Ovary (tissue), 9 donors: ENCODE data around the gene MEG3. TPM values are rescaled to one million over a fixed set of nuclear protein-coding genes. Genes with fewer than 3 reads are reported as not detected.
"Not testable (repeated sequence)": the region's sequence is repeated elsewhere in the genome, so short reads cannot be mapped to it uniquely, and the experiment has no call there.

Source experiments
- DNase-seq, 5 donors: peaks; one replicate each; pipeline ENCODE4 v3.0.0-alpha.2; 2019 to 2020
- H3K27ac ChIP-seq, 2 donors: fragments of 200-600 bp; one replicate each; pipeline versions ENCODE4 v1.5.1 to v1.8.0; 2019 to 2022
- H3K27me3 ChIP-seq: fragments of 200-600 bp; one replicate; pipeline ENCODE4 v1.8.0; 2022
- H3K36me3 ChIP-seq: fragments of 200-600 bp; sonication (generic); one replicate; pipeline ENCODE4 v1.5.1; 2019
- H3K4me1 ChIP-seq: one replicate; pipeline ENCODE4 v1.8.1; 2013; ENCODE audit warnings: mild to moderate bottlenecking, moderate library complexity; ENCODE audit not compliant: insufficient read depth
- H3K4me3 ChIP-seq: fragments of 200-600 bp; sonication (generic); one replicate; pipeline ENCODE4 v1.5.1; 2017
- H3K9me3 ChIP-seq, 2 donors: fragments of 200-600 bp in 1 of 2; sonication (generic) in 1 of 2; one replicate each; pipeline versions ENCODE4 v1.5.1 to v1.8.1; 2013 to 2019; ENCODE audit warnings: mild to moderate bottlenecking in 1 of 2, moderate library complexity in 1 of 2
- EP300 ChIP-seq: sonication (generic); formaldehyde crosslinking; IDR thresholded peaks from one replicate; pipeline ENCODE4 v1.6.1; 2017; ENCODE audit warnings: antibody characterized with exemption
- POLR2A ChIP-seq: fragments of 450-650 bp; IDR thresholded peaks from one replicate; pipeline ENCODE4 v1.6.1; 2017; ENCODE audit warnings: antibody characterized with exemption, mild to moderate bottlenecking, moderate library complexity
- WGBS, 3 donors: extraction: QIAGEN DNeasy Blood & Tissue Kit in 1 of 3; methylation state at CpG; one replicate each; pipeline versions ENCODE4 v1.1.5 to v1.1.7; 2013 to 2017; 5-methylcytosine and 5-hydroxymethylcytosine counted together
- intact Hi-C, 4 donors: fragments of 100-400 bp; cut with DNase I; formaldehyde crosslinking; loops; one replicate each; pipeline versions ENCODE4 v1.11.0 to v1.15.1; 2022 to 2023
- polyA plus RNA-seq, 2 donors: library from polyadenylated mRNA; stranded (reverse); fragments of 200-250 nt in 1 of 2; fragments of 350-450 nt in 1 of 2; fragmentation: Illumina TruSeq in 1 of 2; extraction: RNeasy Lipid Tissue Mini Kit (QIAGEN cat#74804) in 1 of 2; gene quantifications; one replicate each; pipeline ENCODE4 v1.2.3, GENCODE V29; 2013 to 2014
- total RNA-seq, 7 donors: library from RNA; depleted of rRNA in 2 of 7; stranded (reverse); fragments of >200 nt in 2 of 7; fragmentation: NEBNext Ultra II Directional in 3 of 7; extraction: Animal tissue kit (Norgen Biotek cat#: 25700) in 3 of 7; gene quantifications; one replicate each; pipeline versions ENCODE4 v1.1.0 to v1.2.4, GENCODE V29; 2016 to 2023
- TF ChIP-seq, protein P1 (sequence below), 3 donors: fragments of 450-650 bp in 2 of 3; fragments of 200-600 bp in 1 of 3; IDR thresholded peaks; one replicate each; pipeline versions ENCODE4 v1.5.1 to v1.8.0; 2016 to 2022; ENCODE audit warnings: antibody characterized with exemption in 3 of 3, mild to moderate bottlenecking in 1 of 3
- donor health status: DM: no; HTN: no; CAD: no; lungs with moderate emphysema.
- donor health status: DM: no; HTN: no; CAD: no.
- donor health status: Bipolar disorder and iron deficiency.
- donor health status: DM: yes; HTN: yes; CAD: no.
- donor health status: DM: no; HTN: no; CAD: no.
- donor health status: DM: yes; HTN: yes; CAD: no.

Gene MEG3
- total and polyA plus RNA-seq, 9 donors, result 186 to 1,950 (median 396) TPM

DNA sequence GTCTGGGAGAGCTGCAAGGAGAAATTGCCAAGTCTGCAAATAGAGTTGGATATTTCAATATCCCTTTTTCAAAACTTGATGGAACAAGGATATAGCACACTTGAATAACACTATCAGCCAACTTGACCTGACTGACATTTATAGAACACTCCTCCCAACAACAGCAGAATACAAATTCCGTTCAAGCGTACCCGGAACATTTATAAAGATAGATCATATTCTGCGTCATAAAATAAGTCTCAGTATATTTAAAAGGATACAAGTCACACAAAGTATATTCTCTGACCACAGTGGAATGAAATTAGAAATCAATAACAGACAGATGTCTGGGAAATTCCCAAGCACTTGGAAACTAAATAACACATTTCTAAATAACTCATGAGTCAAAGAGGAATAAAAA, 29.0 kb upstream of the MEG3 start:
- Histone ChIP-seq H3K9me3 (no peaks in the 10 kb centered on the region), H3K36me3 (no peaks in the 10 kb centered on the region), H3K27me3 (no peaks in the 10 kb centered on the region), H3K4me1 (no peaks in the 10 kb centered on the region), H3K27ac (no peak overlapping the region), H3K4me3 (no peak overlapping the region)
- no peak for DNase-seq
- 82 to 90% (median 89%) methylated on average over 4 of the region's 4 CpGs for WGBS, 3 donors
- TF ChIP-seq, protein P1, sequence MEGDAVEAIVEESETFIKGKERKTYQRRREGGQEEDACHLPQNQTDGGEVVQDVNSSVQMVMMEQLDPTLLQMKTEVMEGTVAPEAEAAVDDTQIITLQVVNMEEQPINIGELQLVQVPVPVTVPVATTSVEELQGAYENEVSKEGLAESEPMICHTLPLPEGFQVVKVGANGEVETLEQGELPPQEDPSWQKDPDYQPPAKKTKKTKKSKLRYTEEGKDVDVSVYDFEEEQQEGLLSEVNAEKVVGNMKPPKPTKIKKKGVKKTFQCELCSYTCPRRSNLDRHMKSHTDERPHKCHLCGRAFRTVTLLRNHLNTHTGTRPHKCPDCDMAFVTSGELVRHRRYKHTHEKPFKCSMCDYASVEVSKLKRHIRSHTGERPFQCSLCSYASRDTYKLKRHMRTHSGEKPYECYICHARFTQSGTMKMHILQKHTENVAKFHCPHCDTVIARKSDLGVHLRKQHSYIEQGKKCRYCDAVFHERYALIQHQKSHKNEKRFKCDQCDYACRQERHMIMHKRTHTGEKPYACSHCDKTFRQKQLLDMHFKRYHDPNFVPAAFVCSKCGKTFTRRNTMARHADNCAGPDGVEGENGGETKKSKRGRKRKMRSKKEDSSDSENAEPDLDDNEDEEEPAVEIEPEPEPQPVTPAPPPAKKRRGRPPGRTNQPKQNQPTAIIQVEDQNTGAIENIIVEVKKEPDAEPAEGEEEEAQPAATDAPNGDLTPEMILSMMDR (IDR thresholded peaks at IDR 0.05), result no peak
- TF ChIP-seq POLR2A (no peak), EP300 (no peak)
- intact Hi-C loops, result no loop called here

GRCh38 chr14:100800041-100800440, 25.9 kb upstream of the MEG3 start:
- DNase-seq, result no peak
- intact Hi-C loops, result no loop called here
- H3K9me3 ChIP-seq, result no peaks in the 10 kb centered on the region
- H3K27ac ChIP-seq, result no peak overlapping the region
- H3K4me1 ChIP-seq, result no peaks in the 10 kb centered on the region
- TF ChIP-seq, protein P1 (IDR thresholded peaks at IDR 0.05), result no peak
- TF ChIP-seq EP300, result no peak
- no peaks in the 10 kb centered on the region for H3K27me3 ChIP-seq
- no peaks in the 10 kb centered on the region for H3K36me3 ChIP-seq
- no peak overlapping the region for H3K4me3 ChIP-seq
- 89 to 90% (median 90%) methylated on average over 4 of the region's 4 CpGs for WGBS, 3 donors

GRCh38 chr14:100801433-100801832, 24.5 kb upstream of the MEG3 start:
- H3K27ac ChIP-seq, intact Hi-C loops: not testable (repeated sequence)

GRCh38 chr14:100802179-100802578, 23.7 kb upstream of the MEG3 start:
- Histone ChIP-seq H3K9me3 (no peaks in the 10 kb centered on the region), H3K27me3 (no peaks in the 10 kb centered on the region), H3K36me3 (no peaks in the 10 kb centered on the region), H3K27ac (no peak overlapping the region), H3K4me1 (no peaks in the 10 kb centered on the region), H3K4me3 (no peak overlapping the region)
- TF ChIP-seq POLR2A, result no peak
- TF ChIP-seq, protein P1 (IDR thresholded peaks at IDR 0.05), result no peak
- TF ChIP-seq EP300, result no peak
- WGBS, 3 donors, result 81 to 87% (median 83%) methylated on average over 7 of the region's 7 CpGs
- intact Hi-C loops, result no loop called here
- DNase-seq, result no peak

More at GRCh38 chr14:100801433-100801832, 24.5 kb upstream of the MEG3 start:
- not testable (repeated sequence) for H3K36me3 ChIP-seq, DNase-seq, H3K4me3 ChIP-seq, H3K9me3 ChIP-seq, H3K27me3 ChIP-seq, H3K4me1 ChIP-seq
- 87 to 96% (median 94%) methylated on average over 9 of the region's 9 CpGs for WGBS, 3 donors

GRCh38 chr14:100802766-100803165, 23.2 kb upstream of the MEG3 start:
- TF ChIP-seq POLR2A (no peak), EP300 (no peak)
- TF ChIP-seq, protein P1 (IDR thresholded peaks at IDR 0.05), result no peak
- Histone ChIP-seq H3K4me1 (no peaks in the 10 kb centered on the region), H3K27ac (no peak overlapping the region), H3K36me3 (no peaks in the 10 kb centered on the region), H3K9me3 (no peaks in the 10 kb centered on the region), H3K27me3 (no peaks in the 10 kb centered on the region), H3K4me3 (no peak overlapping the region)
- intact Hi-C loops, result no loop called here
- no peak for DNase-seq
- 72 to 74% (median 73%) methylated on average over 5 of the region's 5 CpGs for WGBS, 3 donors
